ENCODE data around the gene PRSS37. TPM values are rescaled to one million over a fixed set of nuclear protein-coding genes. Genes with fewer than 3 reads are reported as not detected.
"Not testable (repeated sequence)": the region's sequence is repeated elsewhere in the genome, so short reads cannot be mapped to it uniquely, and the experiment has no call there.

PRSS37 gene
- total and polyA plus RNA-seq, 2 experiments from 2014 or later = 0.13 TPM; not detected in 1

- Histone ChIP-seq H2AFZ (no peak overlapping the region), H3K27ac (no peak overlapping the region), H3K4me2 (no peak overlapping the region), H3K27me3 (no peaks in the 10 kb centered on the region), H3K9me3 (ENCODE audit: low read depth) (no peaks in the 10 kb centered on the region), H4K20me1 (ENCODE audit: insufficient read depth, poor library complexity, severe bottlenecking) (no peaks in the 10 kb centered on the region), H3K9me2 (replicated peaks; ENCODE audit: insufficient read depth) (no peaks in the 10 kb centered on the region), H3K4me1 (ENCODE audit: insufficient read depth) (peaks cover 8% of the 10 kb centered on the region), H3K79me2 (no peaks in the 10 kb centered on the region), H3K4me3 (no peak overlapping the region), H3K36me3 (replicated peaks; ENCODE audit: insufficient read depth, low read depth) (no peaks in the 10 kb centered on the region)
- DNase-seq (ENCODE audit: low spot score) = no peak
- TF ChIP-seq CTCF (IDR thresholded peaks at IDR 0.05; ENCODE audit: poor library complexity) (no peak), EZH2phosphoT487 (IDR thresholded peaks at IDR 0.05; ENCODE audit: low read depth, severe bottlenecking, unreplicated experiment) (no peak), EZH2 (IDR thresholded peaks at IDR 0.05; ENCODE audit: borderline replicate concordance) (no peak)
- WGBS (ENCODE audit: low lambda C conversion rate, missing lambda C conversion rate) = 89% methylated on average over 1 of the region's 1 CpG
Measured at GRCh38 chr7:141838581-141838980, 2.7 kb downstream of the PRSS37 start.

- H3K27me3 ChIP-seq = no peaks in the 10 kb centered on the region
- no peaks in the 10 kb centered on the region for H4K20me1 ChIP-seq (ENCODE audit: insufficient read depth, poor library complexity, severe bottlenecking)
- peaks cover 7% of the 10 kb centered on the region for H3K4me1 ChIP-seq (ENCODE audit: insufficient read depth)
- TF ChIP-seq EZH2 (IDR thresholded peaks at IDR 0.05; ENCODE audit: borderline replicate concordance) (no peak), EZH2phosphoT487 (IDR thresholded peaks at IDR 0.05; ENCODE audit: low read depth, severe bottlenecking, unreplicated experiment) (no peak), CTCF (IDR thresholded peaks at IDR 0.05; ENCODE audit: poor library complexity) (no peak)
- no peak overlapping the region for H3K4me2 ChIP-seq
- H2AFZ ChIP-seq = no peak overlapping the region
- H3K36me3 ChIP-seq (replicated peaks; ENCODE audit: insufficient read depth, low read depth) = no peaks in the 10 kb centered on the region
- no peak overlapping the region for H3K4me3 ChIP-seq
- H3K27ac ChIP-seq = no peak overlapping the region
- H3K9me3 ChIP-seq (ENCODE audit: low read depth) = no peaks in the 10 kb centered on the region
- DNase-seq (ENCODE audit: low spot score) = no peak
- H3K9me2 ChIP-seq (replicated peaks; ENCODE audit: insufficient read depth) = no peaks in the 10 kb centered on the region
- no peaks in the 10 kb centered on the region for H3K79me2 ChIP-seq
- WGBS (ENCODE audit: low lambda C conversion rate, missing lambda C conversion rate) = 95% methylated on average over 5 of the region's 5 CpGs
Measured at GRCh38 chr7:141837683-141838082, 3.6 kb downstream of the PRSS37 start.

- H3K4me2 ChIP-seq; H4K20me1 ChIP-seq (ENCODE audit: insufficient read depth, poor library complexity, severe bottlenecking); H3K9me2 ChIP-seq (replicated peaks; ENCODE audit: insufficient read depth); H3K4me3 ChIP-seq; H3K27ac ChIP-seq; H3K4me1 ChIP-seq (ENCODE audit: insufficient read depth); H3K79me2 ChIP-seq; H2AFZ ChIP-seq; H3K27me3 ChIP-seq; DNase-seq (ENCODE audit: low spot score); H3K36me3 ChIP-seq (replicated peaks; ENCODE audit: insufficient read depth, low read depth): not testable (repeated sequence)
- H3K9me3 ChIP-seq (ENCODE audit: low read depth) = peaks cover 20% of the 10 kb centered on the region
Measured at GRCh38 chr7:141822432-141822831, 18.9 kb downstream of the PRSS37 start.

GRCh38 chr7:141820067-141820466, 21.2 kb downstream of the PRSS37 start:
- H3K36me3 ChIP-seq (replicated peaks; ENCODE audit: insufficient read depth, low read depth) = no peaks in the 10 kb centered on the region
- H3K4me1 ChIP-seq (ENCODE audit: insufficient read depth) = no peaks in the 10 kb centered on the region
- H3K4me2 ChIP-seq = no peak overlapping the region
- DNase-seq (ENCODE audit: low spot score) = no peak
- no peak overlapping the region for H3K4me3 ChIP-seq
- H3K79me2 ChIP-seq = no peaks in the 10 kb centered on the region
- H3K27ac ChIP-seq = no peak overlapping the region
- H3K9me3 ChIP-seq (ENCODE audit: low read depth) = peaks cover 20% of the 10 kb centered on the region
- H2AFZ ChIP-seq = no peak overlapping the region
- WGBS (ENCODE audit: low lambda C conversion rate, missing lambda C conversion rate) = 90% methylated on average over 1 of the region's 1 CpG
- no peaks in the 10 kb centered on the region for H3K27me3 ChIP-seq
- no peaks in the 10 kb centered on the region for H4K20me1 ChIP-seq (ENCODE audit: insufficient read depth, poor library complexity, severe bottlenecking)
- TF ChIP-seq EZH2phosphoT487 (IDR thresholded peaks at IDR 0.05; ENCODE audit: low read depth, severe bottlenecking, unreplicated experiment) = no peak
- no peak for TF ChIP-seq EZH2 (IDR thresholded peaks at IDR 0.05; ENCODE audit: borderline replicate concordance)
- TF ChIP-seq CTCF (IDR thresholded peaks at IDR 0.05; ENCODE audit: poor library complexity) = no peak
- H3K9me2 ChIP-seq (replicated peaks; ENCODE audit: insufficient read depth) = no peaks in the 10 kb centered on the region

Data from hepatocyte (in vitro differentiated cells).